DND-41 (cell line): Measurements from ENCODE around the gene IVL.

ENCODE experiments used
- ATAC-seq: fragments of 200-7000 bp; cut with Tn5 transposase; 3 replicates; pipeline ENCODE4 v1.9.1; 2021; ENCODE audit warnings: low read depth; ENCODE audit not compliant: insufficient read depth
- DNase-seq: peaks from one replicate; pipeline ENCODE4 v3.0.0-alpha.2; 2020
- H2AFZ ChIP-seq: 2 replicates; pipeline ENCODE4 v1.6.0; 2012; ENCODE audit warnings: low read depth, low read length
- H3K27ac ChIP-seq: 2 replicates; pipeline ENCODE4 v1.5.1; 2012; ENCODE audit warnings: low read length, inconsistent platforms
- H3K27me3 ChIP-seq: fragments of 200-600 bp; sonication (generic); 2 replicates; pipeline ENCODE4 v1.6.0; 2012; ENCODE audit warnings: low read length, mild to moderate bottlenecking, inconsistent platforms; ENCODE audit not compliant: insufficient read depth, poor library complexity
- H3K36me3 ChIP-seq: 2 replicates; pipeline ENCODE4 v1.5.1; 2012; ENCODE audit warnings: low read length, inconsistent platforms; ENCODE audit not compliant: insufficient read depth
- H3K4me1 ChIP-seq: 2 replicates; pipeline ENCODE4 v1.5.1; 2012; ENCODE audit warnings: mild to moderate bottlenecking, low read length; ENCODE audit not compliant: insufficient read depth
- H3K4me2 ChIP-seq: 2 replicates; pipeline ENCODE4 v1.6.0; 2012; ENCODE audit warnings: mild to moderate bottlenecking, moderate library complexity, low read length, inconsistent platforms; ENCODE audit not compliant: insufficient read depth
- H3K4me3 ChIP-seq, 2 experiments: fragments of 200-600 bp in 1 of 2; shearing (Covaris generic) in 1 of 2; 2 replicates each; pipeline ENCODE4 v1.5.1; 2012 to 2016; ENCODE audit warnings: inconsistent platforms in 2 of 2, low read length in 2 of 2, mild to moderate bottlenecking in 2 of 2, low read depth in 1 of 2, moderate library complexity in 1 of 2
- H3K79me2 ChIP-seq: 2 replicates; pipeline ENCODE4 v1.6.0; 2012; ENCODE audit warnings: low read length, inconsistent platforms; ENCODE audit not compliant: insufficient read depth
- H3K9ac ChIP-seq: 2 replicates; pipeline ENCODE4 v1.6.0; 2012; ENCODE audit warnings: low read depth, mild to moderate bottlenecking, inconsistent platforms, low read length, moderate library complexity
- H3K9me3 ChIP-seq: 2 replicates; pipeline ENCODE4 v1.5.1; 2012; ENCODE audit warnings: low read length, moderate library complexity, mild to moderate bottlenecking, inconsistent platforms; ENCODE audit not compliant: insufficient read depth, severe bottlenecking
- H4K20me1 ChIP-seq: 2 replicates; pipeline ENCODE4 v1.6.0; 2012; ENCODE audit warnings: low read length; ENCODE audit not compliant: insufficient read depth
- EZH2 ChIP-seq: IDR thresholded peaks from 3 replicates; pipeline ENCODE4 v1.6.1; 2012; ENCODE audit warnings: borderline replicate concordance, low read depth, mild to moderate bottlenecking, moderate library complexity, low read length, inconsistent platforms; ENCODE audit not compliant: severe bottlenecking
- TF ChIP-seq, protein P1 (sequence below): IDR thresholded peaks from 2 replicates; pipeline ENCODE4 v1.5.1; 2012; ENCODE audit warnings: borderline replicate concordance, low read length, moderate library complexity, mild to moderate bottlenecking; ENCODE audit not compliant: poor library complexity, severe bottlenecking; ENCODE audit errors: extremely low read depth

The IVL gene

DNA sequence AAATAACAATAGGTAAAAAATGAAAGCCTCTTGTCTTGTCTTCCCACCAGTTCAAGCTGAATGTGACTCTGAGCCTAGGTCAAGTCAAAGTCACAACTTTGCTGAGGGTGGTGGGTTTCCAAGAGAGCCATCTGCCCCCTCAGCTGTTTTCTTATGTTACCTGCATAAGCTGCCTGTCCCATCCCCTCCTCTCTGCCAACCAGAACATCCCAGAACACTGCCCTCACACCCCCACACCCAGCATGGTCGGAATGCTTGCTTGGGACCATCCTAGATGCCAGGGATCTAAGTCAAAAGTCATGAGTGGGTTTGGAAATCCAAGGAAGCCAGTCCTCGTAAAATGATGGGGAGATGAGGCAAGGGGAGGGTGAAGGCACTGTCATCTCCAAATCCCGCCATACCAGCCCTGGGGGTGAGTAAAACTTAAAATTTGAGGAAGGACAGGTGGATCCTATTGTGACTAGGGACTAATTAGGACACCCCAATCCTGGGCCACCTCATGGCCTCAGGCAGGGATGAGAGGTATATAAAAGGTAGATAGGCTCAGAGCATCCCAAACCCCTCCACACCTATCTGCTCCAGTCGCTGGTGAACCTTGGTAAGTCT, 38.4 kb downstream of the IVL start, which contains the start of gene SPRR5:
Gene SPRR5 (plus strand): TSS at position 556 of the 606 bp plus-strand sequence. CDS start 1,349 bp downstream, outside the sequence.
- Histone ChIP-seq H3K4me1 (no peaks in the 10 kb centered on the region), H3K27me3 (peaks cover 13% of the 10 kb centered on the region), H3K27ac (no peak within 1 kb of the TSS), H3K4me2 (no peak within 1 kb of the TSS), H3K36me3 (no peaks in the 10 kb centered on the region), H4K20me1 (no peaks in the 10 kb centered on the region), H3K4me3 (no peak within 1 kb of the TSS), H3K9ac (no peak within 1 kb of the TSS), H3K9me3 (no peaks in the 10 kb centered on the region), H2AFZ (no peak within 1 kb of the TSS), H3K79me2 (no peaks in the 10 kb centered on the region)
- TF ChIP-seq, protein P1, sequence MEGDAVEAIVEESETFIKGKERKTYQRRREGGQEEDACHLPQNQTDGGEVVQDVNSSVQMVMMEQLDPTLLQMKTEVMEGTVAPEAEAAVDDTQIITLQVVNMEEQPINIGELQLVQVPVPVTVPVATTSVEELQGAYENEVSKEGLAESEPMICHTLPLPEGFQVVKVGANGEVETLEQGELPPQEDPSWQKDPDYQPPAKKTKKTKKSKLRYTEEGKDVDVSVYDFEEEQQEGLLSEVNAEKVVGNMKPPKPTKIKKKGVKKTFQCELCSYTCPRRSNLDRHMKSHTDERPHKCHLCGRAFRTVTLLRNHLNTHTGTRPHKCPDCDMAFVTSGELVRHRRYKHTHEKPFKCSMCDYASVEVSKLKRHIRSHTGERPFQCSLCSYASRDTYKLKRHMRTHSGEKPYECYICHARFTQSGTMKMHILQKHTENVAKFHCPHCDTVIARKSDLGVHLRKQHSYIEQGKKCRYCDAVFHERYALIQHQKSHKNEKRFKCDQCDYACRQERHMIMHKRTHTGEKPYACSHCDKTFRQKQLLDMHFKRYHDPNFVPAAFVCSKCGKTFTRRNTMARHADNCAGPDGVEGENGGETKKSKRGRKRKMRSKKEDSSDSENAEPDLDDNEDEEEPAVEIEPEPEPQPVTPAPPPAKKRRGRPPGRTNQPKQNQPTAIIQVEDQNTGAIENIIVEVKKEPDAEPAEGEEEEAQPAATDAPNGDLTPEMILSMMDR, result no peak
- no peak for TF ChIP-seq EZH2
- DNase-seq (no peak), ATAC-seq (no peak)

- ATAC-seq (no peak), DNase-seq (no peak)
- no peaks in the 10 kb centered on the region for H3K36me3 ChIP-seq
- no peak overlapping the region for H2AFZ ChIP-seq
- H3K4me2 ChIP-seq, result no peak overlapping the region
- H3K27me3 ChIP-seq, result peaks cover 15% of the 10 kb centered on the region
- no peak for TF ChIP-seq EZH2
- TF ChIP-seq, protein P1, result no peak
- H3K4me3 ChIP-seq, result no peak overlapping the region
- H3K27ac ChIP-seq, result no peak overlapping the region
- H3K79me2 ChIP-seq, result no peaks in the 10 kb centered on the region
- no peak overlapping the region for H3K9ac ChIP-seq
- no peaks in the 10 kb centered on the region for H3K9me3 ChIP-seq
- H4K20me1 ChIP-seq, result no peaks in the 10 kb centered on the region
- H3K4me1 ChIP-seq, result no peaks in the 10 kb centered on the region
Measured at GRCh38 chr1:152951711-152952110, 43.4 kb downstream of the IVL start.

- Histone ChIP-seq H2AFZ (no peak overlapping the region), H3K4me2 (no peak overlapping the region), H3K27me3 (peaks cover 5% of the 10 kb centered on the region), H3K36me3 (no peaks in the 10 kb centered on the region), H3K27ac (no peak overlapping the region), H3K9me3 (no peaks in the 10 kb centered on the region), H3K4me1 (no peaks in the 10 kb centered on the region), H4K20me1 (no peaks in the 10 kb centered on the region), H3K4me3 (no peak overlapping the region), H3K79me2 (no peaks in the 10 kb centered on the region), H3K9ac (no peak overlapping the region)
- TF ChIP-seq, protein P1, result no peak
- TF ChIP-seq EZH2, result no peak
- DNase-seq (no peak), ATAC-seq (no peak)
Measured at GRCh38 chr1:152953761-152954160, 45.4 kb downstream of the IVL start.

DNA sequence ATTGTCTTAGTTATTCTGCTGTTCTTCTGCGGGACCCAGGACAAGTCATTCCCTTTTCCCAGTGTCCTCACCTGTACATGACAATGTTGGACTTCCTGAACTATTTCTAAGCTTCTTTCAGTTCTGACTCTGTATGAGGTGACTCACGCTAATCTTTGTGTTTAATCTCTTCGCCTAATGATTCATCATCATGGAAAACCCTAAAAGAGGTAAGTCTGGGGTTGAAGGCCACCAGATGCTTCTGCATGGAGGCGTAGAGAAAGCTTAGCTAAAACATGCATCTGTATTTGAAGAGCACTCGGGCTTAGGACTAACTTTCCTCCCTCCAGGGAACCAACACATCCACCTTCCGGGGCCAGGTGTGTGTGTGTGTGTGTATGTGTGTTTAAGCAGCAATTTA, 46.1 kb downstream of the IVL start:
- Histone ChIP-seq H3K4me1 (no peaks in the 10 kb centered on the region), H3K4me2 (no peak overlapping the region), H3K4me3 (no peak overlapping the region), H3K9ac (no peak overlapping the region), H3K79me2 (no peaks in the 10 kb centered on the region), H4K20me1 (no peaks in the 10 kb centered on the region), H3K9me3 (no peaks in the 10 kb centered on the region), H3K27me3 (peaks cover 3% of the 10 kb centered on the region), H3K36me3 (no peaks in the 10 kb centered on the region), H2AFZ (no peak overlapping the region), H3K27ac (no peak overlapping the region)
- TF ChIP-seq EZH2, result no peak
- TF ChIP-seq, protein P1, result no peak
- ATAC-seq, result no peak
- DNase-seq, result no peak
